SKM-1 treated with dmso at 0.1 percent for 144 hours (cell line): ENCODE measurements around the gene ENTHD1.
"Not testable (repeated sequence)": the region's sequence is repeated elsewhere in the genome, so short reads cannot be mapped to it uniquely, and the experiment has no call there.

Experiments used
- DNase-seq: peaks from one replicate; lab custom pipeline; 2025; ENCODE audit not compliant: unreplicated experiment; lab: John Stamatoyannopoulos, UW

ENTHD1 gene

GRCh38 chr22:39925273-39925672 lies 31.7 kb upstream of the ENTHD1 start:
- no peak for DNase-seq

- DNase-seq, result no peak
Observed at GRCh38 chr22:39924286-39924685, 30.7 kb upstream of the ENTHD1 start.

GRCh38 chr22:39923696-39924095 lies 30.1 kb upstream of the ENTHD1 start:
- DNase-seq, result no peak

GRCh38 chr22:39920134-39920743 lies 26.7 kb upstream of the ENTHD1 start:
- no peak for DNase-seq

- no peak for DNase-seq
Observed at GRCh38 chr22:39917776-39918495, 24.4 kb upstream of the ENTHD1 start.

GRCh38 chr22:39917197-39917643 lies 23.7 kb upstream of the ENTHD1 start:
- no peak for DNase-seq

- no peak for DNase-seq
Observed at GRCh38 chr22:39916496-39916895, 22.9 kb upstream of the ENTHD1 start.

- no peak for DNase-seq
Observed at GRCh38 chr22:39915295-39915726, 21.8 kb upstream of the ENTHD1 start.

- DNase-seq, result no peak
Observed at GRCh38 chr22:39914584-39914983, 21.0 kb upstream of the ENTHD1 start.

- DNase-seq, result no peak
Observed at GRCh38 chr22:39913886-39914285, 20.3 kb upstream of the ENTHD1 start.

GRCh38 chr22:39913321-39913720 lies 19.8 kb upstream of the ENTHD1 start:
- DNase-seq, result no peak

- no peak for DNase-seq
Observed at GRCh38 chr22:39910876-39911613, 17.5 kb upstream of the ENTHD1 start.

- DNase-seq, result no peak
Observed at GRCh38 chr22:39908737-39909136, 15.2 kb upstream of the ENTHD1 start.

- DNase-seq, result no peak
Observed at GRCh38 chr22:39908136-39908535, 14.6 kb upstream of the ENTHD1 start.

- DNase-seq, result no peak
Observed at GRCh38 chr22:39907605-39908097, 14.1 kb upstream of the ENTHD1 start.

- no peak for DNase-seq
Observed at GRCh38 chr22:39907047-39907446, 13.5 kb upstream of the ENTHD1 start.

GRCh38 chr22:39906207-39906606 lies 12.6 kb upstream of the ENTHD1 start:
- DNase-seq, result no peak

- no peak for DNase-seq
Observed at GRCh38 chr22:39905687-39906086, 12.1 kb upstream of the ENTHD1 start.

- DNase-seq, result no peak
Observed at GRCh38 chr22:39904862-39905261, 11.3 kb upstream of the ENTHD1 start.

- not testable (repeated sequence) for DNase-seq
Observed at GRCh38 chr22:39904024-39904423, 10.5 kb upstream of the ENTHD1 start.

- no peak for DNase-seq
Observed at GRCh38 chr22:39901565-39902146, 8.1 kb upstream of the ENTHD1 start.
